ENCODE results near the gene SMAD7.

DNA sequence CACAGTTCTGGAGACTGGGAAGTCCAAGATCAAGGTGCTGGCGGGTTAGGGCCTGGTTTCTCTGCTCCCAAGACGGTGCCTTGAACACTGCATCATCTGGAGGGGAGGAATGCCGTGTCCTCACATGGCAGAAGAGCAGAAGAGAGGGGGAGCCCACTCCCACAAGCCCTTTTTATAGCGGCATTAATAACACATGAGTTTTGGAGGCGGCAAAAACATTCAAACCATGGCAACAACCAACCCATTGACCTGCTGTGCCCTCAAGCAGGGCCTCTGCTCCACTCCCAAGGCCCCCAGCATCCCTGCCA lies 62.0 kb downstream of the SMAD7 start:
- TF ChIP-seq EZH2 (IDR thresholded peaks at IDR 0.05; ENCODE audit: low read depth, unreplicated experiment) (no peak), ZNF331 (CRISPR knock-in tag; IDR thresholded peaks at IDR 0.05; ENCODE audit: low read depth) (no peak), JUNB (IDR thresholded peaks at IDR 0.05; ENCODE audit: unreplicated experiment) (no peak), EZH2phosphoT487 (IDR thresholded peaks at IDR 0.05; ENCODE audit: unreplicated experiment) (no peak)
- TF ChIP-seq, protein P1, sequence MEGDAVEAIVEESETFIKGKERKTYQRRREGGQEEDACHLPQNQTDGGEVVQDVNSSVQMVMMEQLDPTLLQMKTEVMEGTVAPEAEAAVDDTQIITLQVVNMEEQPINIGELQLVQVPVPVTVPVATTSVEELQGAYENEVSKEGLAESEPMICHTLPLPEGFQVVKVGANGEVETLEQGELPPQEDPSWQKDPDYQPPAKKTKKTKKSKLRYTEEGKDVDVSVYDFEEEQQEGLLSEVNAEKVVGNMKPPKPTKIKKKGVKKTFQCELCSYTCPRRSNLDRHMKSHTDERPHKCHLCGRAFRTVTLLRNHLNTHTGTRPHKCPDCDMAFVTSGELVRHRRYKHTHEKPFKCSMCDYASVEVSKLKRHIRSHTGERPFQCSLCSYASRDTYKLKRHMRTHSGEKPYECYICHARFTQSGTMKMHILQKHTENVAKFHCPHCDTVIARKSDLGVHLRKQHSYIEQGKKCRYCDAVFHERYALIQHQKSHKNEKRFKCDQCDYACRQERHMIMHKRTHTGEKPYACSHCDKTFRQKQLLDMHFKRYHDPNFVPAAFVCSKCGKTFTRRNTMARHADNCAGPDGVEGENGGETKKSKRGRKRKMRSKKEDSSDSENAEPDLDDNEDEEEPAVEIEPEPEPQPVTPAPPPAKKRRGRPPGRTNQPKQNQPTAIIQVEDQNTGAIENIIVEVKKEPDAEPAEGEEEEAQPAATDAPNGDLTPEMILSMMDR (conservative IDR thresholded peaks at IDR 0.05; ENCODE audit: low read depth in 2 of 2) = no peak
- TF ChIP-seq, protein P2, sequence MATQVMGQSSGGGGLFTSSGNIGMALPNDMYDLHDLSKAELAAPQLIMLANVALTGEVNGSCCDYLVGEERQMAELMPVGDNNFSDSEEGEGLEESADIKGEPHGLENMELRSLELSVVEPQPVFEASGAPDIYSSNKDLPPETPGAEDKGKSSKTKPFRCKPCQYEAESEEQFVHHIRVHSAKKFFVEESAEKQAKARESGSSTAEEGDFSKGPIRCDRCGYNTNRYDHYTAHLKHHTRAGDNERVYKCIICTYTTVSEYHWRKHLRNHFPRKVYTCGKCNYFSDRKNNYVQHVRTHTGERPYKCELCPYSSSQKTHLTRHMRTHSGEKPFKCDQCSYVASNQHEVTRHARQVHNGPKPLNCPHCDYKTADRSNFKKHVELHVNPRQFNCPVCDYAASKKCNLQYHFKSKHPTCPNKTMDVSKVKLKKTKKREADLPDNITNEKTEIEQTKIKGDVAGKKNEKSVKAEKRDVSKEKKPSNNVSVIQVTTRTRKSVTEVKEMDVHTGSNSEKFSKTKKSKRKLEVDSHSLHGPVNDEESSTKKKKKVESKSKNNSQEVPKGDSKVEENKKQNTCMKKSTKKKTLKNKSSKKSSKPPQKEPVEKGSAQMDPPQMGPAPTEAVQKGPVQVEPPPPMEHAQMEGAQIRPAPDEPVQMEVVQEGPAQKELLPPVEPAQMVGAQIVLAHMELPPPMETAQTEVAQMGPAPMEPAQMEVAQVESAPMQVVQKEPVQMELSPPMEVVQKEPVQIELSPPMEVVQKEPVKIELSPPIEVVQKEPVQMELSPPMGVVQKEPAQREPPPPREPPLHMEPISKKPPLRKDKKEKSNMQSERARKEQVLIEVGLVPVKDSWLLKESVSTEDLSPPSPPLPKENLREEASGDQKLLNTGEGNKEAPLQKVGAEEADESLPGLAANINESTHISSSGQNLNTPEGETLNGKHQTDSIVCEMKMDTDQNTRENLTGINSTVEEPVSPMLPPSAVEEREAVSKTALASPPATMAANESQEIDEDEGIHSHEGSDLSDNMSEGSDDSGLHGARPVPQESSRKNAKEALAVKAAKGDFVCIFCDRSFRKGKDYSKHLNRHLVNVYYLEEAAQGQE (IDR thresholded peaks at IDR 0.05; ENCODE audit: unreplicated experiment) = no peak
